Ascending aorta (tissue), 2 donors: ENCODE data around the gene MAGEB10. TPM values are rescaled to one million over a fixed set of nuclear protein-coding genes. Genes with fewer than 3 reads are reported as not detected.

Experiments
- DNase-seq, 2 donors: peaks; one replicate each; pipeline ENCODE4 v3.0.0-alpha.2; 2019; ENCODE audit warnings: low spot score in 2 of 2
- H3K27ac ChIP-seq, 2 donors: fragments of 200-600 bp; sonication (generic); one replicate each; pipeline ENCODE4 v1.5.1; 2016 to 2017; ENCODE audit warnings: mild to moderate bottlenecking in 1 of 2
- H3K27me3 ChIP-seq: fragments of 200-600 bp; sonication (generic); one replicate; pipeline ENCODE4 v1.5.1; 2017
- H3K36me3 ChIP-seq, 2 donors: fragments of 200-600 bp; sonication (generic); one replicate each; pipeline ENCODE4 v1.5.1; 2016
- H3K4me1 ChIP-seq, 2 donors: fragments of 200-600 bp; sonication (generic); one replicate each; pipeline ENCODE4 v1.5.1; 2016 to 2017; ENCODE audit warnings: mild to moderate bottlenecking in 1 of 2
- H3K4me3 ChIP-seq, 2 donors: fragments of 200-600 bp; sonication (generic); one replicate each; pipeline ENCODE4 v1.5.1; 2016 to 2017; ENCODE audit warnings: mild to moderate bottlenecking in 1 of 2
- H3K9me3 ChIP-seq, 2 donors: fragments of 200-600 bp; sonication (generic); one replicate each; pipeline ENCODE4 v1.5.1; 2016
- CTCF ChIP-seq, 3 experiments: fragments of 200-600 bp in 2 of 3; fragments of 450-650 bp in 1 of 3; sonication (generic) in 2 of 3; IDR thresholded peaks; one replicate each; pipeline ENCODE4 v1.5.1; 2016 to 2019; ENCODE audit warnings: antibody characterized with exemption in 3 of 3, mild to moderate bottlenecking in 1 of 3, moderate library complexity in 1 of 3
- intact Hi-C: fragments of 100-400 bp; cut with DNase I; formaldehyde crosslinking; loops from one replicate; pipeline ENCODE4 v1.15.1; 2023
- total RNA-seq: library from RNA; depleted of rRNA; stranded (reverse); fragments of >200 nt; gene quantifications from one replicate; pipeline ENCODE4 v1.1.0, GENCODE V29; 2016

MAGEB10 gene
- total RNA-seq, 1 donor from 2014 or later = not detected

DNA sequence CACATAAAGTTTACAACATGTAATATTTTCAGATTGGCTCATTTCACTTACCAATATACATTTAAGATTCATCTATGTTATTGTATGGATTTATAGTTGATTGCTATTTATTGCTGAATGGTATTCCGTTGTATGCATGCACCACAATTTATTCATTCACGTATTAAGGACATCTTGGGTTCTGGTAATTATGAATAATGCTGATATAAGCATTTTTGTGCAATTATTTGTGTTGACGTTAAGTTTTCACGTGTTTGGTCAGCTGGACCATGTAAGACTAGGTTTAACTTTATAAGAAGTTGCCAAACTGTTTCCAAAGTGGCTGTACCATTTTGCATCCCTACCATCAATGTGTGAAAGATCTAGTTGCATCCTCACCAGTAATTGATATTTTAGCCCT lies 35.1 kb downstream of the MAGEB10 start:
- no peaks in the 10 kb centered on the region for H3K9me3 ChIP-seq
- no peaks in the 10 kb centered on the region for H3K4me1 ChIP-seq
- no peak for DNase-seq
- no peak overlapping the region for H3K27ac ChIP-seq
- intact Hi-C loops = no loop called here
- H3K36me3 ChIP-seq = no peaks in the 10 kb centered on the region
- H3K27me3 ChIP-seq = no peaks in the 10 kb centered on the region
- H3K4me3 ChIP-seq = no peak overlapping the region
- no peak for TF ChIP-seq CTCF (IDR thresholded peaks at IDR 0.05)

GRCh38 chrX:27860337-27860736 lies 52.5 kb downstream of the MAGEB10 start:
- no peak overlapping the region for H3K4me3 ChIP-seq
- intact Hi-C loops = loop anchor here (10.0 kb wide), 1 partner anchor 56 kb away; the partner anchor contains the start of gene MAGEB10
- no peak for DNase-seq
- no peaks in the 10 kb centered on the region for H3K4me1 ChIP-seq
- no peak for TF ChIP-seq CTCF (IDR thresholded peaks at IDR 0.05)
- no peaks in the 10 kb centered on the region for H3K9me3 ChIP-seq
- no peaks in the 10 kb centered on the region for H3K36me3 ChIP-seq
- no peak overlapping the region for H3K27ac ChIP-seq
- no peaks in the 10 kb centered on the region for H3K27me3 ChIP-seq

DNA sequence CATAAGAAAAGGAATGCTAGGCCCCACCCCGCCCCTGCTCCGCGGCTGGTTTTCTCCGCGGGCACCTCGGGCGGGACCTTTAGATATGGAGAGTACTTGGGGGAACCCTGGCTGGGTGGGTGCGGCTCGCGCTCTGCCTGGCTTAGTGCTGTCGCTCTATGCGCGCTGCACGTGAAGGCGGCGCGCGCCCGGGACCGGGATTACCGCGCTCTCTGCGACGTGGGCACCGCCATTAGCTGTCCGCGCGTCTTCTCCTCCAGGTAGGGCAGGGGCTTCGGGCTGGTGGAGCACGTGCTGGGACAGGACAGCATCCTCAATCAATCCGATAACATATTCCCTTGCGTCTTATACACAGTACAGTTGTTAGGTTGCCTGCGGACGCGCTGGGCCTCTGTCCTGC lies 56.0 kb downstream of the MAGEB10 start:
- Histone ChIP-seq H3K4me3 (no peak overlapping the region), H3K27ac (no peak overlapping the region), H3K27me3 (no peaks in the 10 kb centered on the region), H3K36me3 (no peaks in the 10 kb centered on the region), H3K9me3 (no peaks in the 10 kb centered on the region), H3K4me1 (no peaks in the 10 kb centered on the region)
- TF ChIP-seq CTCF (IDR thresholded peaks at IDR 0.05) = no peak
- DNase-seq = no peak
- intact Hi-C loops = loop anchor here (10.0 kb wide), 1 partner anchor 59 kb away; the partner anchor contains the start of gene MAGEB10

Other genes with a start within 250 kb of the MAGEB10 start
- not detected for gene DCAF8L2, start 217.6 kb upstream of the MAGEB10 start, total RNA-seq
- not detected for gene DCAF8L1, start 173.5 kb downstream of the MAGEB10 start, total RNA-seq